HL-60 (cell line): ENCODE results near the gene ZFR2.

Experiments used
- DNase-seq, 2 experiments: peaks; one replicate each; pipeline ENCODE4 v3.0.0-alpha.2; 2010 to 2020; ENCODE audit warnings: low read depth in 1 of 2, low spot score in 1 of 2
- H3K27ac ChIP-seq: fragments of 250-450 bp; sonication (Bioruptor Pico); replicated peaks from 2 replicates; pipeline ENCODE4 v1.5.1; 2020; ENCODE audit warnings: mild to moderate bottlenecking, moderate library complexity
- H3K27me3 ChIP-seq: fragments of 250-450 bp; sonication (Bioruptor Pico); 2 replicates; pipeline ENCODE4 v1.5.1; 2021; ENCODE audit warnings: mild to moderate bottlenecking, moderate library complexity; ENCODE audit not compliant: insufficient read depth, poor library complexity, severe bottlenecking
- H3K4me3 ChIP-seq: replicated peaks from 2 replicates; pipeline ENCODE4 v1.5.1; 2011; ENCODE audit warnings: mild to moderate bottlenecking, control low read depth, low read length; ENCODE audit not compliant: insufficient read depth
- GABPA ChIP-seq: IDR thresholded peaks from 2 replicates; pipeline ENCODE4 v1.6.1; 2012; ENCODE audit warnings: low read depth
- POLR2AphosphoS5 ChIP-seq: IDR thresholded peaks from 2 replicates; pipeline ENCODE4 v1.6.1; 2012; ENCODE audit warnings: low read depth
- SPI1 ChIP-seq: IDR thresholded peaks from 2 replicates; pipeline ENCODE4 v1.6.1; 2012; ENCODE audit warnings: low read depth, mild to moderate bottlenecking, borderline replicate concordance
- TF ChIP-seq, protein P1 (sequence below): IDR thresholded peaks from 2 replicates; pipeline ENCODE4 v1.6.1; 2012; ENCODE audit warnings: low read depth; ENCODE audit not compliant: insufficient replicate concordance
- TF ChIP-seq, protein P2 (sequence below): IDR thresholded peaks from one replicate; pipeline ENCODE4 v1.5.1; 2011; ENCODE audit warnings: low read length, control low read depth, inconsistent platforms; ENCODE audit not compliant: insufficient read depth

Gene ZFR2

DNA sequence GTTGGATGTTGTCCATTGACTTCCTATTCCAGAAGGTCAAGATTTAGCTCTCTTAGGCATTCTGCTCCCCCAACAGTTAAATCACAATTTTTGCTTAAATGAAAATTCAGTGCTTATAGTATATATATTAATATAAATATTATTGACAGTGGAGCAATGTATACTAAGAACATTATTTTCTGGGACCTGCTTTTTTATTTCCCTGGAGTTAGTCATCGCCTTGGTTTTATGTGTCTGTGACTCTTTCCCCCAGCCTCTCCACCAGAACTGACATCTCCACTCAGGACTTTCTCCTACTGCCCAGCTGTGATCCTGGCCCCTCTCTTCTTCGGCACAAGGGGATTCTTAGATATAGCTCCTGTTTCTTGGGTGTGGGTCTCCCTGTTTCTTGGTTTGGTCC, 72.5 kb downstream of the ZFR2 start:
- Histone ChIP-seq H3K27ac (no peak overlapping the region), H3K27me3 (peaks cover 15% of the 10 kb centered on the region), H3K4me3 (no peak overlapping the region)
- no peak for TF ChIP-seq SPI1
- TF ChIP-seq GABPA = no peak
- no peak for TF ChIP-seq POLR2AphosphoS5
- DNase-seq = no peak

DNA sequence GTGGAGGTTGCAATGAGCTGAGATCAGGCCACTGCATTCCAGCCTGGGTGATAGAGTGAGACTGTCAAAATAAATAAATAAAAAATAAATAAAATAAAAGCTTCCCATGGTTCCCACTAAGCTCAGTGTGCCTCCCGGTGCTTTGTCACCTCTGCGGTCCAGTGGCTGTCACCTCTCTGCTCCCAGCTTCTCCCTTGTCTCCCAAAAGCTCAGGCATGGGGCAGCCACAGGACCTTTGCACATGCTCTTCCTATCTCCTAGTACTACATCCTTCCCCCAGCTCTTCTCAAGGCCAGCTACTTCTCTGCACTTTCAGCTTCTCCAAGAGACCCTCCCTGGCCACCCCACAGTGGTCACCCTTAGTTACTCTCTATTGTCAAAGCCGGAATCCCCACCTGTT, 75.0 kb downstream of the ZFR2 start:
- no peak overlapping the region for H3K27ac ChIP-seq
- H3K4me3 ChIP-seq = no peak overlapping the region
- DNase-seq = no peak
- TF ChIP-seq, protein P1, sequence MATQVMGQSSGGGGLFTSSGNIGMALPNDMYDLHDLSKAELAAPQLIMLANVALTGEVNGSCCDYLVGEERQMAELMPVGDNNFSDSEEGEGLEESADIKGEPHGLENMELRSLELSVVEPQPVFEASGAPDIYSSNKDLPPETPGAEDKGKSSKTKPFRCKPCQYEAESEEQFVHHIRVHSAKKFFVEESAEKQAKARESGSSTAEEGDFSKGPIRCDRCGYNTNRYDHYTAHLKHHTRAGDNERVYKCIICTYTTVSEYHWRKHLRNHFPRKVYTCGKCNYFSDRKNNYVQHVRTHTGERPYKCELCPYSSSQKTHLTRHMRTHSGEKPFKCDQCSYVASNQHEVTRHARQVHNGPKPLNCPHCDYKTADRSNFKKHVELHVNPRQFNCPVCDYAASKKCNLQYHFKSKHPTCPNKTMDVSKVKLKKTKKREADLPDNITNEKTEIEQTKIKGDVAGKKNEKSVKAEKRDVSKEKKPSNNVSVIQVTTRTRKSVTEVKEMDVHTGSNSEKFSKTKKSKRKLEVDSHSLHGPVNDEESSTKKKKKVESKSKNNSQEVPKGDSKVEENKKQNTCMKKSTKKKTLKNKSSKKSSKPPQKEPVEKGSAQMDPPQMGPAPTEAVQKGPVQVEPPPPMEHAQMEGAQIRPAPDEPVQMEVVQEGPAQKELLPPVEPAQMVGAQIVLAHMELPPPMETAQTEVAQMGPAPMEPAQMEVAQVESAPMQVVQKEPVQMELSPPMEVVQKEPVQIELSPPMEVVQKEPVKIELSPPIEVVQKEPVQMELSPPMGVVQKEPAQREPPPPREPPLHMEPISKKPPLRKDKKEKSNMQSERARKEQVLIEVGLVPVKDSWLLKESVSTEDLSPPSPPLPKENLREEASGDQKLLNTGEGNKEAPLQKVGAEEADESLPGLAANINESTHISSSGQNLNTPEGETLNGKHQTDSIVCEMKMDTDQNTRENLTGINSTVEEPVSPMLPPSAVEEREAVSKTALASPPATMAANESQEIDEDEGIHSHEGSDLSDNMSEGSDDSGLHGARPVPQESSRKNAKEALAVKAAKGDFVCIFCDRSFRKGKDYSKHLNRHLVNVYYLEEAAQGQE = no peak
- TF ChIP-seq GABPA (no peak), POLR2AphosphoS5 (no peak), SPI1 (no peak)
- TF ChIP-seq, protein P2, sequence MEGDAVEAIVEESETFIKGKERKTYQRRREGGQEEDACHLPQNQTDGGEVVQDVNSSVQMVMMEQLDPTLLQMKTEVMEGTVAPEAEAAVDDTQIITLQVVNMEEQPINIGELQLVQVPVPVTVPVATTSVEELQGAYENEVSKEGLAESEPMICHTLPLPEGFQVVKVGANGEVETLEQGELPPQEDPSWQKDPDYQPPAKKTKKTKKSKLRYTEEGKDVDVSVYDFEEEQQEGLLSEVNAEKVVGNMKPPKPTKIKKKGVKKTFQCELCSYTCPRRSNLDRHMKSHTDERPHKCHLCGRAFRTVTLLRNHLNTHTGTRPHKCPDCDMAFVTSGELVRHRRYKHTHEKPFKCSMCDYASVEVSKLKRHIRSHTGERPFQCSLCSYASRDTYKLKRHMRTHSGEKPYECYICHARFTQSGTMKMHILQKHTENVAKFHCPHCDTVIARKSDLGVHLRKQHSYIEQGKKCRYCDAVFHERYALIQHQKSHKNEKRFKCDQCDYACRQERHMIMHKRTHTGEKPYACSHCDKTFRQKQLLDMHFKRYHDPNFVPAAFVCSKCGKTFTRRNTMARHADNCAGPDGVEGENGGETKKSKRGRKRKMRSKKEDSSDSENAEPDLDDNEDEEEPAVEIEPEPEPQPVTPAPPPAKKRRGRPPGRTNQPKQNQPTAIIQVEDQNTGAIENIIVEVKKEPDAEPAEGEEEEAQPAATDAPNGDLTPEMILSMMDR = no peak
- H3K27me3 ChIP-seq = peaks cover 2% of the 10 kb centered on the region

DNA sequence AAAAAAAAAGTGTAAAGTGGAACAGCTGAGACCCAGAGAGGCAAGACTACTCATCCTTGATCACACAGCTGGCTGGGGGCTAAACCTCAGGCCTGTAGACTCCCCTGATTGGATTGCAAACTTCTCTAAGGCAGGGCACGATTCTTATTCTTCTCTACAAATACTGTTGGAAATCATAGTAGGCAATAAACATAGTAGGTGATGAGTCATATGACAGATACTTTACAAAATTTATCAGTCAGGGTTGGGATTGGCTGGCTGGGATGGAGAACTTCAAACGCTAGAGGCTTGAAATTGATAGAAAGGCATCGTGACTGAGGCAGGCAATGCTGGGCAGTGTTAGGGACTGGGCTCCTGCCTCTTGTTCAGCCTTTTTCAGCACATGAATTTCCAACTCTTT, 76.7 kb downstream of the ZFR2 start:
- DNase-seq = no peak
- Histone ChIP-seq H3K4me3 (no peak overlapping the region), H3K27me3 (peaks cover 2% of the 10 kb centered on the region), H3K27ac (no peak overlapping the region)
- no peak for TF ChIP-seq POLR2AphosphoS5
- TF ChIP-seq, protein P2 = no peak
- TF ChIP-seq GABPA = no peak
- TF ChIP-seq, protein P1 = no peak
- no peak for TF ChIP-seq SPI1

DNA sequence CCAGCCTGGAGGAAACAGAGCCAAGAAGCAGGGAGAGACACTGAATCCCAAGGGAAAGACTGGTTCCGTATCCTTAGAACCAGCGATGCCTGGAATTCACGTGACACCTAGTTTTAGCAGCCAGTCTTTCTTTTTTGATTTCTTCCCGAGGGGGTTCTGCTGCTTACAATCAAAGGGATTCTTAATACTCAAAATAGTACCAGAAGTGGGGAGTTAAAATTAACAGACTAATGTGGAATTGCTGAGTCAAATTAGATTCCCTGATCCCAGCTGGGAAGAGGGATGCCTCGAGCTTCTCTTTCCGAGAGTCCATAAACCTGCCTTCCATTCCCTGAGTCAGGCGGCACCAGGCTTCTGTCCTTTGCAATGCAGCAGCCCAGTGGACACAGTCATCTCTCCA, 77.9 kb downstream of the ZFR2 start:
- peaks cover 2% of the 10 kb centered on the region for H3K27me3 ChIP-seq
- no peak for DNase-seq
- no peak overlapping the region for H3K27ac ChIP-seq
- H3K4me3 ChIP-seq = no peak overlapping the region
- TF ChIP-seq, protein P2 = no peak
- no peak for TF ChIP-seq GABPA
- TF ChIP-seq POLR2AphosphoS5 = no peak
- no peak for TF ChIP-seq SPI1
- TF ChIP-seq, protein P1 = no peak
